ENCODE measurements around the gene TMF1.

DNA sequence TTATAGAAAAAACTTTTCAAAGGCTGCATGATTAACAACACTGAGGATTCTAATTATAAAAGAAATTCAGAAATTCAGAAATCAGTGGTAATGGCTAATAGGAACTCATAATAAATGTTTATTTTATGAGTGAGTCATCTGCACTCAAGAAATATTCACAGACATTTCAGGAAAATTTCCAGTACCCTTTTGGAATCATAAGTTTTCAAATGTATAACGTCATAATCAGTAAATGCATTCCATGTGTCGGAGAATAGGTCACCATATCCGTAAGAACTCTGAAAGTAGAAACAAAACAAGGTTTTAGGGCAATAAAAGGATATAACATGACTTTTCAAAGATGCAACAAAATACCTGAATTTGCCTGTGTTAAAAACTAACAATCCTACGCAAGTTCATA is 63.4 kb downstream of the TMF1 start:
- TF ChIP-seq EZH2 (IDR thresholded peaks at IDR 0.05; ENCODE audit: insufficient read depth, poor library complexity, severe bottlenecking): no peak
- TF ChIP-seq EZH2phosphoT487 (IDR thresholded peaks at IDR 0.05; ENCODE audit: insufficient read depth, low read depth): no peak
